ENCODE data around the gene FRAS1.
"Not testable (repeated sequence)": the region's sequence is repeated elsewhere in the genome, so short reads cannot be mapped to it uniquely, and the experiment has no call there.

The FRAS1 gene

GRCh38 chr4:78167510-78167909 is 110.4 kb downstream of the FRAS1 start:
- no peak for DNase-seq

GRCh38 chr4:78168029-78168428 is 110.9 kb downstream of the FRAS1 start:
- no peak for DNase-seq

- DNase-seq, result no peak
Observed at GRCh38 chr4:78169728-78170127, 112.6 kb downstream of the FRAS1 start.

- no peak for DNase-seq
Observed at GRCh38 chr4:78171482-78171881, 114.4 kb downstream of the FRAS1 start.

GRCh38 chr4:78174891-78175290 is 117.8 kb downstream of the FRAS1 start:
- DNase-seq, result no peak

- DNase-seq, result no peak
Observed at GRCh38 chr4:78179196-78179595, 122.1 kb downstream of the FRAS1 start.

- not testable (repeated sequence) for DNase-seq
Observed at GRCh38 chr4:78181681-78182234, 124.6 kb downstream of the FRAS1 start.

GRCh38 chr4:78184584-78184983 is 127.5 kb downstream of the FRAS1 start:
- DNase-seq, result no peak

GRCh38 chr4:78185117-78185516 is 128.0 kb downstream of the FRAS1 start:
- DNase-seq, result no peak

- no peak for DNase-seq
Observed at GRCh38 chr4:78186597-78187543, 129.7 kb downstream of the FRAS1 start.

GRCh38 chr4:78190068-78190467 is 132.9 kb downstream of the FRAS1 start:
- DNase-seq, result no peak

GRCh38 chr4:78190595-78190994 is 133.5 kb downstream of the FRAS1 start:
- DNase-seq, result no peak

- no peak for DNase-seq
Observed at GRCh38 chr4:78197947-78198346, 140.8 kb downstream of the FRAS1 start.

GRCh38 chr4:78199984-78200383 is 142.9 kb downstream of the FRAS1 start:
- DNase-seq, result no peak

GRCh38 chr4:78200949-78201348 is 143.8 kb downstream of the FRAS1 start:
- DNase-seq, result no peak

- no peak for DNase-seq
Observed at GRCh38 chr4:78204176-78204575, 147.1 kb downstream of the FRAS1 start.

- DNase-seq, result no peak
Observed at GRCh38 chr4:78205591-78205990, 148.5 kb downstream of the FRAS1 start.

- no peak for DNase-seq
Observed at GRCh38 chr4:78207541-78207940, 150.4 kb downstream of the FRAS1 start.

GRCh38 chr4:78207951-78208350 is 150.8 kb downstream of the FRAS1 start:
- DNase-seq, result no peak

- DNase-seq, result not testable (repeated sequence)
Observed at GRCh38 chr4:78208896-78209295, 151.8 kb downstream of the FRAS1 start.

- DNase-seq, result no peak
Observed at GRCh38 chr4:78210694-78211410, 153.7 kb downstream of the FRAS1 start.

GRCh38 chr4:78213218-78213617 is 156.1 kb downstream of the FRAS1 start:
- no peak for DNase-seq

- DNase-seq, result no peak
Observed at GRCh38 chr4:78214078-78214477, 157.0 kb downstream of the FRAS1 start.

GRCh38 chr4:78217557-78217956 is 160.4 kb downstream of the FRAS1 start:
- no peak for DNase-seq

Measured in suppressor macrophage treated with lipopolysaccharide for 1 hour (primary cell).